GM12878 (cell line): ENCODE results near the gene VLDLR. TPM values are rescaled to one million over a fixed set of nuclear protein-coding genes. Genes with fewer than 3 reads are reported as not detected.

ENCODE experiments used
- ATAC-seq: fragments of 200-7000 bp; cut with Tn5 transposase; 3 replicates; pipeline ENCODE4 v1.9.1; 2020; ENCODE audit warnings: mild to moderate bottlenecking, moderate library complexity
- BruUV-seq: library from RNA; stranded (reverse); fragments of 400-500 nt; replicated peaks from 2 replicates; lab custom pipeline; 2021; lab: Mats Ljungman, UMichigan
- CTCF ChIA-PET: fragments of 300-600 bp; sonication (Branson Sonifier 250); formaldehyde crosslinking; extraction: SDS; loops from one replicate; lab custom pipeline; 2021; ENCODE audit warnings: inconsistent platforms; lab: Yijun Ruan, JAX
- POLR2A ChIA-PET: fragments of 350-600 bp; formaldehyde crosslinking; extraction: SDS; loops from one replicate; lab custom pipeline; 2021; ENCODE audit warnings: inconsistent platforms; lab: Charles Lee
- RAD21 ChIA-PET: fragments of 300-600 bp; sonication (Branson Sonifier 250); formaldehyde crosslinking; loops from one replicate; lab custom pipeline; 2023; ENCODE audit warnings: antibody characterized with exemption; ENCODE audit not compliant: unreplicated experiment; lab: Charles Lee
- SMC1A ChIA-PET: fragments of 300-600 bp; sonication (Branson Sonifier 250); formaldehyde crosslinking; loops from one replicate; lab custom pipeline; 2023; ENCODE audit not compliant: unreplicated experiment, uncharacterized antibody; lab: Charles Lee
- DNase-seq: peaks from one replicate; pipeline ENCODE4 v3.0.0-alpha.2; 2011; ENCODE audit warnings: low read depth, low spot score
- FAIRE-seq: peaks from 3 replicates; lab custom pipeline; 2011; peaks lifted over from hg19 to GRCh38; lab: Jason Lieb, UNC
- H2AFZ ChIP-seq: 2 replicates; pipeline ENCODE4 v1.6.0; 2011; ENCODE audit warnings: low read depth, low read length, control low read depth; ENCODE audit not compliant: control insufficient read depth
- H3K27ac ChIP-seq: 2 replicates; pipeline ENCODE4 v1.5.1; 2011; ENCODE audit warnings: control low read depth; ENCODE audit not compliant: control insufficient read depth, insufficient read depth
- H3K27me3 ChIP-seq, 2 experiments: replicated peaks in 1 of 2; 2 replicates each; pipeline versions ENCODE4 v1.6.0 to v1.6.1; 2011; ENCODE audit warnings: low read length in 1 of 2; ENCODE audit not compliant: control insufficient read depth in 2 of 2, insufficient read depth in 2 of 2
- H3K36me3 ChIP-seq, 2 experiments: 2 replicates each; pipeline ENCODE4 v1.5.1; 2011; ENCODE audit warnings: low read length in 1 of 2; ENCODE audit not compliant: control insufficient read depth in 2 of 2, insufficient read depth in 2 of 2
- H3K4me1 ChIP-seq: 2 replicates; pipeline ENCODE4 v1.6.1; 2011; ENCODE audit warnings: mild to moderate bottlenecking, low read length, moderate library complexity, mixed read lengths; ENCODE audit not compliant: control insufficient read depth, insufficient read depth
- H3K4me2 ChIP-seq: 2 replicates; pipeline ENCODE4 v1.6.0; 2011; ENCODE audit warnings: control low read depth; ENCODE audit not compliant: control insufficient read depth, insufficient read depth
- H3K4me3 ChIP-seq: fragments of 200-600 bp; sonication (generic); 2 replicates; pipeline ENCODE4 v1.5.1; 2016
- H3K79me2 ChIP-seq: 2 replicates; pipeline ENCODE4 v1.6.0; 2011; ENCODE audit warnings: low read length; ENCODE audit not compliant: control insufficient read depth, insufficient read depth
- H3K9ac ChIP-seq: 2 replicates; pipeline ENCODE4 v1.8.0; 2011; ENCODE audit warnings: low read length, control low read depth, mixed read lengths; ENCODE audit not compliant: control insufficient read depth, insufficient read depth
- H3K9me3 ChIP-seq: replicated peaks from 3 replicates; pipeline ENCODE4 v1.5.1; 2011; ENCODE audit warnings: mild to moderate bottlenecking, low read length; ENCODE audit not compliant: control insufficient read depth, insufficient read depth
- H4K20me1 ChIP-seq: 2 replicates; pipeline ENCODE4 v1.6.0; 2011; ENCODE audit not compliant: control insufficient read depth, insufficient read depth
- ATF2 ChIP-seq: IDR thresholded peaks from 2 replicates; pipeline ENCODE4 v1.6.1; 2012; ENCODE audit warnings: low read length, inconsistent platforms
- CBX3 ChIP-seq: fragments of 200-600 bp; sonication (generic); IDR thresholded peaks from 2 replicates; pipeline ENCODE4 v1.6.1; 2016; ENCODE audit warnings: low read depth, borderline replicate concordance
- IRF4 ChIP-seq: IDR thresholded peaks from 2 replicates; pipeline ENCODE4 v1.6.1; 2011; ENCODE audit warnings: low read depth, low read length
- JUNB ChIP-seq: IDR thresholded peaks from 2 replicates; pipeline ENCODE4 v1.6.1; 2016; ENCODE audit warnings: antibody characterized with exemption, mild to moderate bottlenecking
- RAD51 ChIP-seq: fragments of 450-650 bp; IDR thresholded peaks from 2 replicates; pipeline ENCODE4 v1.6.1; 2016; ENCODE audit warnings: moderate library complexity, mild to moderate bottlenecking, inconsistent platforms
- SIN3A ChIP-seq: IDR thresholded peaks from 2 replicates; pipeline ENCODE4 v1.6.1; 2012; ENCODE audit warnings: low read depth, low read length, improper control_type of control experiment
- SKIL ChIP-seq: fragments of 450-650 bp; IDR thresholded peaks from 2 replicates; pipeline ENCODE4 v1.6.1; 2017; ENCODE audit warnings: mild to moderate bottlenecking, low read depth, inconsistent platforms; ENCODE audit not compliant: poor library complexity, severe bottlenecking
- SMAD1 ChIP-seq: fragments of 450-650 bp; IDR thresholded peaks from 2 replicates; pipeline ENCODE4 v1.6.1; 2018; ENCODE audit warnings: mild to moderate bottlenecking, low read depth; ENCODE audit not compliant: partially characterized antibody
- STAT3 ChIP-seq: IDR thresholded peaks from 2 replicates; pipeline ENCODE4 v1.6.1; 2011; ENCODE audit warnings: low read depth, low read length, improper control_type of control experiment
- YBX1 ChIP-seq: fragments of 450-650 bp; IDR thresholded peaks from 2 replicates; pipeline ENCODE4 v1.6.1; 2016; ENCODE audit warnings: antibody characterized with exemption
- YY1 ChIP-seq: IDR thresholded peaks from 2 replicates; pipeline ENCODE4 v1.6.1; 2011; ENCODE audit warnings: low read depth, mild to moderate bottlenecking, low read length
- WGBS: methylation state at CpG from one replicate; pipeline ENCODE4 v1.1.6; 2016; ENCODE audit warnings: low lambda C conversion rate; ENCODE audit not compliant: insufficient replicate concordance, insufficient coverage; ENCODE audit errors: missing lambda C conversion rate; 5-methylcytosine and 5-hydroxymethylcytosine counted together
- in situ Hi-C: fragments of 300-500 bp; cut with MboI; formaldehyde crosslinking; loops from 9 replicates; pipeline ENCODE4 v1.14.3; 2018; ENCODE audit warnings: mixed read lengths
- intact Hi-C: fragments of 100-400 bp; cut with micrococcal nuclease; formaldehyde crosslinking; loops from one replicate; pipeline ENCODE4 v1.14.2; 2022; ENCODE audit not compliant: unreplicated experiment
- polyA plus RNA-seq, 11 experiments: library from polyadenylated mRNA; depleted of rRNA in 4 of 11; unstranded in 6 of 11; stranded (reverse) in 5 of 11; fragments of >200 nt; fragmentation: Nextera tagmentation in 4 of 11; fragmentation: Illumina TruSeq in 1 of 11; extraction: Ambion mirVana in 4 of 11; extraction: Trizol in 1 of 11; gene quantifications; 1 replicate in 1 of 11; 2 replicates in 10 of 11; pipeline versions ENCODE4 v1.2.1 to v1.2.3, GENCODE V29; 2011 to 2016; ENCODE audit warnings: inconsistent platforms in 2 of 11, missing spikeins in 2 of 11, low read depth in 1 of 11
- total RNA-seq, 4 experiments: library from RNA; depleted of rRNA in 3 of 4; stranded (reverse); fragments of >200 nt in 3 of 4; fragmentation: Illumina TruSeq in 1 of 4; extraction: Trizol in 1 of 4; gene quantifications; 2 replicates each; pipeline versions ENCODE4 v1.2.1 to v1.2.3, GENCODE V29; 2013 to 2021
- TF ChIP-seq, protein P1 (sequence below): fragments of 450-650 bp; IDR thresholded peaks from 2 replicates; pipeline ENCODE4 v1.6.1; 2018; ENCODE audit warnings: mild to moderate bottlenecking, low read depth, moderate library complexity; ENCODE audit not compliant: partially characterized antibody
- TF ChIP-seq, protein P2 (sequence below): fragments of 450-650 bp; IDR thresholded peaks from 2 replicates; pipeline ENCODE4 v1.6.1; 2017; ENCODE audit warnings: low read depth, mild to moderate bottlenecking, moderate library complexity

The VLDLR gene
- total and polyA plus RNA-seq, 10 of the 15 experiments (the other 5 are each of a cell fraction or from before 2014, with no cell fraction given) = 0.14 to 5.9 (median 0.57) TPM

DNA sequence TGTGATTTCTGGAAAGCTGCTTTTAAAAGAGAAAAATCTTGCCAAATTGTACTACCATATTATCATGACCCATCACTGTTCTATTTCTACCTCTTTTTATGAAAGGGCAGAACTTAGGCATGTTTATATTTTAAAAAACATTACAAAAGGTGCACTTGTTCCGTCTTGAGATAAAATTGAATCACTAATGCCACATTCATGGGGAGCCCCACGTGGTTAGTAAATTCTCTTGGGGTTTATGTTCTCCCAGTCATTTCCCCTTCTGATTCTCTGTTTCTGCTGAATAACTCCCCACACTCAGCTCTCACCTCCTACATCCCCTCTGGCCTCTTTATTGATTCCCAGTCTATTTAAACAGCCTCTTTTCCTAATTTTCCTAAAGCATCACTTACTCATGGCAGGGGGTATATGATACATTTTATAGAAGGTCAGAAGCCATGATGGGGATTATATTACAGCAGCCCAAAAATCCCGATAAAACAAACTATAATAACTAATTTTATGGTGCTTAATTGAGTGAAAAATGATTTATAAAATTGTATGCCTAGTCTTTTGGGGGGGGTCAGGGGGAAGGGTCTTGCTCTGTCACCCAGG is 19.7 kb upstream of the VLDLR start (continued):
- peak; percentile 75; the same call in 1 of the 2 replicates for TF ChIP-seq RAD51

DNA sequence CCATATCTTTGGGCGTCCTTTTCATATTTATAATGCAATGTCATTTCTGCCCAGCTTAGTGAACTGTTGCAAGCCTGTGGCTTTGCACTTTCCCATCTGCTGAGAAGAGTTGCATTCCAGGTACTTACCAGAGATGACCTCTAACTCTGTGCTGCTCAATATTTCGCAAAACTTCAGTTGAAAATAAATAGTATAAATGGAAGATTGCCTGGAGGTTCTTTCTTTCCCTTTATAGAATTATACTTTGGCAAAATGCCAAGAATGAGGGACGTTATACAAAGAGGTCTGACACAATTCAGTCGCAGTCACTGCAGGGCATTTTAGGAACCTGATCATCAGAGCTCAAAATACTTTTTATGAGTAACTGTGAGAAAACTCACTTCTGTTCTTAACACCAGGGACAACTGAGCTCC is 18.9 kb upstream of the VLDLR start:
- BruUV-seq = no TSS peak
- ChIA-PET SMC1A (interaction anchor here (1.1 to 3.0 kb wide), 9 partner anchors 11 to 137 kb away, joined by 3 to 19 read pairs (median 6); no protein-coding TSS in a partner anchor), CTCF (interaction anchor here (0.9 to 1.7 kb wide), 3 partner anchors 9 to 136 kb away, joined by 3 to 6 read pairs (median 4); no protein-coding TSS in a partner anchor), POLR2A (interaction anchor here (0.7 to 1.5 kb wide), 3 partner anchors 11 to 17 kb away, joined by 3 to 5 read pairs (median 4); no protein-coding TSS in a partner anchor), RAD21 (interaction anchor here (0.9 to 2.4 kb wide), 10 partner anchors 14 to 137 kb away, joined by 3 to 9 read pairs (median 4); no protein-coding TSS in a partner anchor)
- Histone ChIP-seq H3K9me3 (no peaks in the 10 kb centered on the region), H3K4me2 (peak overlapping the region; percentile 30; the same call in 1 of the 2 replicates), H4K20me1 (no peaks in the 10 kb centered on the region), H2AFZ (no peak overlapping the region), H3K27me3 (no peaks in the 10 kb centered on the region), H3K79me2 (no peaks in the 10 kb centered on the region), H3K4me1 (no peaks in the 10 kb centered on the region; the same call in 1 of the 2 replicates), H3K27ac (peak overlapping the region; percentile 13), H3K4me3 (no peak overlapping the region; the same call in 1 of the 2 replicates), H3K36me3 (no peaks in the 10 kb centered on the region), H3K9ac (no peak overlapping the region)
- intact Hi-C loops = loop anchor here (2.0 kb wide), 1 partner anchor 32 kb away; no protein-coding TSS in a partner anchor
- DNase-seq = peak; percentile 49
- in situ Hi-C loops = no loop called here
- FAIRE-seq = no peak
- WGBS = 0% methylated on average over 4 of the region's 4 CpGs
- ATAC-seq = peak; percentile 83
- TF ChIP-seq JUNB (peak; percentile 77), CBX3 (no peak), STAT3 (no peak; the same call in 1 of the 2 replicates), YY1 (no peak), ATF2 (peak; percentile 73), SIN3A (no peak), SMAD1 (peak; percentile 99), SKIL (peak; percentile 94), YBX1 (no peak), IRF4 (no peak)
- TF ChIP-seq, protein P1, sequence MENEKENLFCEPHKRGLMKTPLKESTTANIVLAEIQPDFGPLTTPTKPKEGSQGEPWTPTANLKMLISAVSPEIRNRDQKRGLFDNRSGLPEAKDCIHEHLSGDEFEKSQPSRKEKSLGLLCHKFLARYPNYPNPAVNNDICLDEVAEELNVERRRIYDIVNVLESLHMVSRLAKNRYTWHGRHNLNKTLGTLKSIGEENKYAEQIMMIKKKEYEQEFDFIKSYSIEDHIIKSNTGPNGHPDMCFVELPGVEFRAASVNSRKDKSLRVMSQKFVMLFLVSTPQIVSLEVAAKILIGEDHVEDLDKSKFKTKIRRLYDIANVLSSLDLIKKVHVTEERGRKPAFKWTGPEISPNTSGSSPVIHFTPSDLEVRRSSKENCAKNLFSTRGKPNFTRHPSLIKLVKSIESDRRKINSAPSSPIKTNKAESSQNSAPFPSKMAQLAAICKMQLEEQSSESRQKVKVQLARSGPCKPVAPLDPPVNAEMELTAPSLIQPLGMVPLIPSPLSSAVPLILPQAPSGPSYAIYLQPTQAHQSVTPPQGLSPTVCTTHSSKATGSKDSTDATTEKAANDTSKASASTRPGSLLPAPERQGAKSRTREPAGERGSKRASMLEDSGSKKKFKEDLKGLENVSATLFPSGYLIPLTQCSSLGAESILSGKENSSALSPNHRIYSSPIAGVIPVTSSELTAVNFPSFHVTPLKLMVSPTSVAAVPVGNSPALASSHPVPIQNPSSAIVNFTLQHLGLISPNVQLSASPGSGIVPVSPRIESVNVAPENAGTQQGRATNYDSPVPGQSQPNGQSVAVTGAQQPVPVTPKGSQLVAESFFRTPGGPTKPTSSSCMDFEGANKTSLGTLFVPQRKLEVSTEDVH = no peak
- TF ChIP-seq, protein P2, sequence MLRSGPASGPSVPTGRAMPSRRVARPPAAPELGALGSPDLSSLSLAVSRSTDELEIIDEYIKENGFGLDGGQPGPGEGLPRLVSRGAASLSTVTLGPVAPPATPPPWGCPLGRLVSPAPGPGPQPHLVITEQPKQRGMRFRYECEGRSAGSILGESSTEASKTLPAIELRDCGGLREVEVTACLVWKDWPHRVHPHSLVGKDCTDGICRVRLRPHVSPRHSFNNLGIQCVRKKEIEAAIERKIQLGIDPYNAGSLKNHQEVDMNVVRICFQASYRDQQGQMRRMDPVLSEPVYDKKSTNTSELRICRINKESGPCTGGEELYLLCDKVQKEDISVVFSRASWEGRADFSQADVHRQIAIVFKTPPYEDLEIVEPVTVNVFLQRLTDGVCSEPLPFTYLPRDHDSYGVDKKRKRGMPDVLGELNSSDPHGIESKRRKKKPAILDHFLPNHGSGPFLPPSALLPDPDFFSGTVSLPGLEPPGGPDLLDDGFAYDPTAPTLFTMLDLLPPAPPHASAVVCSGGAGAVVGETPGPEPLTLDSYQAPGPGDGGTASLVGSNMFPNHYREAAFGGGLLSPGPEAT = peak; percentile 65
